Measurements from ENCODE around the gene CENPB. TPM values are rescaled to one million over a fixed set of nuclear protein-coding genes. Genes with fewer than 3 reads are reported as not detected.
A peak's percentile ranks its signal among the peaks of the same experiment; 100 is the strongest.

The CENPB gene
- total and polyA plus RNA-seq, 5 donors from 2014 or later: 1.2 to 38.5 (median 1.6) TPM

- H3K27ac ChIP-seq (ENCODE audit: insufficient read depth, low read length, poor library complexity, severe bottlenecking): peak overlapping the region; percentile 99
- Mint-ChIP-seq H3K4me3 (peak overlapping the region; percentile 21 to 96 (median 92)), H3K9me3 (no peaks in the 10 kb centered on the region), H3K36me3 (peaks cover 10% of the 10 kb centered on the region), H3K4me1 (peaks cover 11 to 49% (median 28%) of the 10 kb centered on the region in 4 donors), H3K27me3 (no peaks in the 10 kb centered on the region), H3K27ac (peak overlapping the region; percentile 86 to 98 (median 98))
- no peaks in the 10 kb centered on the region for H3K9me3 ChIP-seq (ENCODE audit: control insufficient read depth in 2 of 2, low read length in 2 of 2)
- no peak overlapping the region for H3K4me3 ChIP-seq (ENCODE audit: low read depth, low read length)
- H3K36me3 ChIP-seq (ENCODE audit: control insufficient read depth, insufficient read depth, low read length): peaks cover 25% of the 10 kb centered on the region
- H3K4me1 ChIP-seq (ENCODE audit: control insufficient read depth, insufficient read depth, low read length, poor library complexity, severe bottlenecking): peaks cover 38% of the 10 kb centered on the region
- H3K27me3 ChIP-seq (ENCODE audit: control insufficient read depth, insufficient read depth, low read length): no peaks in the 10 kb centered on the region
- ATAC-seq (ENCODE audit: low read depth in 2 of 2) (no peak), DNase-seq (no peak)
Observed at GRCh38 chr20:3821996-3822395, 35.5 kb upstream of the CENPB start.

GRCh38 chr20:3820901-3821727, 34.6 kb upstream of the CENPB start:
- peak overlapping the region; percentile 97 to 98 (median 98) for H3K27ac Mint-ChIP-seq
- peaks cover 45% of the 10 kb centered on the region for H3K4me1 ChIP-seq (ENCODE audit: control insufficient read depth, insufficient read depth, low read length, poor library complexity, severe bottlenecking)
- H3K27me3 Mint-ChIP-seq: no peaks in the 10 kb centered on the region
- H3K36me3 Mint-ChIP-seq: peaks cover 4% of the 10 kb centered on the region
- H3K4me1 Mint-ChIP-seq: peaks cover 11 to 57% (median 34%) of the 10 kb centered on the region in 4 donors
- ATAC-seq (ENCODE audit: low read depth in 2 of 2): peak in 1 of 2 donors; percentile 16
- H3K9me3 Mint-ChIP-seq: no peaks in the 10 kb centered on the region
- no peaks in the 10 kb centered on the region for H3K27me3 ChIP-seq (ENCODE audit: control insufficient read depth, insufficient read depth, low read length)
- H3K36me3 ChIP-seq (ENCODE audit: control insufficient read depth, insufficient read depth, low read length): peaks cover 25% of the 10 kb centered on the region
- no peaks in the 10 kb centered on the region for H3K9me3 ChIP-seq (ENCODE audit: control insufficient read depth in 2 of 2, low read length in 2 of 2)
- H3K4me3 Mint-ChIP-seq: peak overlapping the region; percentile 91 to 99 (median 95)
- peak overlapping the region; percentile 83 for H3K4me3 ChIP-seq (ENCODE audit: low read depth, low read length)
- H3K27ac ChIP-seq (ENCODE audit: insufficient read depth, low read length, poor library complexity, severe bottlenecking): peak overlapping the region; percentile 99
- no peak for DNase-seq

GRCh38 chr20:3820048-3820900, 33.7 kb upstream of the CENPB start, which contains the start of gene AP5S1:
TSS of gene AP5S1 (plus strand) at chr20:3820547. CDS start at chr20:3822118, 1,571 bp downstream.
- Histone ChIP-seq H3K4me1 (ENCODE audit: control insufficient read depth, insufficient read depth, low read length, poor library complexity, severe bottlenecking) (peaks cover 53% of the 10 kb centered on the region), H3K4me3 (ENCODE audit: low read depth, low read length) (peak within 1 kb of the TSS; percentile 83), H3K27me3 (ENCODE audit: control insufficient read depth, insufficient read depth, low read length) (no peaks in the 10 kb centered on the region), H3K36me3 (ENCODE audit: control insufficient read depth, insufficient read depth, low read length) (peaks cover 20% of the 10 kb centered on the region), H3K27ac (ENCODE audit: insufficient read depth, low read length, poor library complexity, severe bottlenecking) (peak within 1 kb of the TSS; percentile 99), H3K9me3 (ENCODE audit: control insufficient read depth in 2 of 2, low read length in 2 of 2) (no peaks in the 10 kb centered on the region)
- Mint-ChIP-seq H3K4me1 (peaks cover 16 to 66% (median 40%) of the 10 kb centered on the region in 4 donors), H3K4me3 (peak within 1 kb of the TSS; percentile 91 to 99 (median 95)), H3K27ac (peak within 1 kb of the TSS; percentile 97 to 98 (median 98)), H3K9me3 (no peaks in the 10 kb centered on the region), H3K27me3 (no peaks in the 10 kb centered on the region), H3K36me3 (peaks cover 4% of the 10 kb centered on the region)
- peak; percentile 91 to 95 (median 92) for DNase-seq
- ATAC-seq (ENCODE audit: low read depth in 2 of 2): peak; percentile 79 to 85

GRCh38 chr20:3819411-3820047, 33.0 kb upstream of the CENPB start:
- peaks cover 60% of the 10 kb centered on the region for H3K4me1 ChIP-seq (ENCODE audit: control insufficient read depth, insufficient read depth, low read length, poor library complexity, severe bottlenecking)
- Mint-ChIP-seq H3K9me3 (no peaks in the 10 kb centered on the region), H3K27me3 (no peaks in the 10 kb centered on the region), H3K27ac (peak overlapping the region; percentile 89 to 98 (median 96)), H3K4me1 (peaks cover 16 to 71% (median 42%) of the 10 kb centered on the region in 4 donors), H3K36me3 (peaks cover 4% of the 10 kb centered on the region), H3K4me3 (peak overlapping the region; percentile 74 to 96 (median 85))
- H3K4me3 ChIP-seq (ENCODE audit: low read depth, low read length): peak overlapping the region; percentile 70
- peaks cover 16% of the 10 kb centered on the region for H3K36me3 ChIP-seq (ENCODE audit: control insufficient read depth, insufficient read depth, low read length)
- H3K27me3 ChIP-seq (ENCODE audit: control insufficient read depth, insufficient read depth, low read length): no peaks in the 10 kb centered on the region
- DNase-seq: peak in 1 of 3 donors; percentile 33
- no peak for ATAC-seq (ENCODE audit: low read depth in 2 of 2)
- H3K27ac ChIP-seq (ENCODE audit: insufficient read depth, low read length, poor library complexity, severe bottlenecking): peak overlapping the region; percentile 99
- no peaks in the 10 kb centered on the region for H3K9me3 ChIP-seq (ENCODE audit: control insufficient read depth in 2 of 2, low read length in 2 of 2)

GRCh38 chr20:3818155-3819151, 31.9 kb upstream of the CENPB start:
- peak overlapping the region; percentile 59 to 98 (median 96) for H3K27ac Mint-ChIP-seq
- Histone ChIP-seq H3K27ac (ENCODE audit: insufficient read depth, low read length, poor library complexity, severe bottlenecking) (peak overlapping the region; percentile 23), H3K4me3 (ENCODE audit: low read depth, low read length) (no peak overlapping the region), H3K4me1 (ENCODE audit: control insufficient read depth, insufficient read depth, low read length, poor library complexity, severe bottlenecking) (peaks cover 67% of the 10 kb centered on the region), H3K27me3 (ENCODE audit: control insufficient read depth, insufficient read depth, low read length) (no peaks in the 10 kb centered on the region), H3K9me3 (ENCODE audit: control insufficient read depth in 2 of 2, low read length in 2 of 2) (no peaks in the 10 kb centered on the region), H3K36me3 (ENCODE audit: control insufficient read depth, insufficient read depth, low read length) (peaks cover 6% of the 10 kb centered on the region)
- peaks cover 4% of the 10 kb centered on the region for H3K36me3 Mint-ChIP-seq
- peak overlapping the region; percentile 59 to 96 (median 76) for H3K4me3 Mint-ChIP-seq
- DNase-seq: peak in 1 of 3 donors; percentile 44
- H3K4me1 Mint-ChIP-seq: peaks cover 18 to 77% (median 47%) of the 10 kb centered on the region in 4 donors
- no peaks in the 10 kb centered on the region for H3K9me3 Mint-ChIP-seq
- no peak for ATAC-seq (ENCODE audit: low read depth in 2 of 2)
- no peaks in the 10 kb centered on the region for H3K27me3 Mint-ChIP-seq

- H3K27me3 Mint-ChIP-seq: no peaks in the 10 kb centered on the region
- peak overlapping the region; percentile 95 for H3K27ac ChIP-seq (ENCODE audit: insufficient read depth, low read length, poor library complexity, severe bottlenecking)
- peak in 1 of 2 donors; percentile 10 for ATAC-seq (ENCODE audit: low read depth in 2 of 2)
Observed at GRCh38 chr20:3815703-3816315, 29.3 kb upstream of the CENPB start.

More at GRCh38 chr20:3815703-3816315, 29.3 kb upstream of the CENPB start:
- no peaks in the 10 kb centered on the region for H3K9me3 ChIP-seq (ENCODE audit: control insufficient read depth in 2 of 2, low read length in 2 of 2)
- DNase-seq: peak in 2 of 3 donors; percentile 50 to 87
- H3K4me1 ChIP-seq (ENCODE audit: control insufficient read depth, insufficient read depth, low read length, poor library complexity, severe bottlenecking): peaks cover 84% of the 10 kb centered on the region
- Mint-ChIP-seq H3K9me3 (peaks cover 0 to 2% (median 0%) of the 10 kb centered on the region in 7 donors), H3K27ac (peak overlapping the region; percentile 84 to 99 (median 90)), H3K36me3 (no peaks in the 10 kb centered on the region), H3K4me1 (peaks cover 17 to 85% (median 58%) of the 10 kb centered on the region in 4 donors), H3K4me3 (peak overlapping the region; percentile 7 to 89 (median 84))
- no peaks in the 10 kb centered on the region for H3K27me3 ChIP-seq (ENCODE audit: control insufficient read depth, insufficient read depth, low read length)
- no peaks in the 10 kb centered on the region for H3K36me3 ChIP-seq (ENCODE audit: control insufficient read depth, insufficient read depth, low read length)
- H3K4me3 ChIP-seq (ENCODE audit: low read depth, low read length): peak overlapping the region; percentile 51

Data from CD4-positive, CD25-positive, alpha-beta regulatory T cell (primary cell).